ENCODE measurements around the gene AMOTL2. TPM values are rescaled to one million over a fixed set of nuclear protein-coding genes. Genes with fewer than 3 reads are reported as not detected.

AMOTL2 gene
- polyA plus RNA-seq, 2 of the 4 experiments (the other 2 are of a cell fraction), result 41.1 to 44.1 TPM

- TF ChIP-seq ZFP36 (IDR thresholded peaks at IDR 0.05; ENCODE audit: borderline replicate concordance, partially characterized antibody), result no peak
- no peak for TF ChIP-seq RARB (CRISPR knock-in tag; IDR thresholded peaks at IDR 0.05)
- no peak for TF ChIP-seq MYC (IDR thresholded peaks at IDR 0.05; ENCODE audit: borderline replicate concordance, low read length)
- TF ChIP-seq POLR2AphosphoS2 (conservative IDR thresholded peaks at IDR 0.05; ENCODE audit: low read length), result no peak
- TF ChIP-seq EHF (CRISPR knock-in tag; IDR thresholded peaks at IDR 0.05), result no peak
- TF ChIP-seq MAX (IDR thresholded peaks at IDR 0.05), result no peak
- TF ChIP-seq BHLHE40 (IDR thresholded peaks at IDR 0.05; ENCODE audit: low read depth, low read length), result no peak
- TF ChIP-seq EP300 (IDR thresholded peaks at IDR 0.05), result no peak
- TF ChIP-seq ATOH8 (CRISPR knock-in tag; IDR thresholded peaks at IDR 0.05; ENCODE audit: low read depth), result no peak
- no peak for TF ChIP-seq CBX8 (IDR thresholded peaks at IDR 0.05)
- TF ChIP-seq FOXS1 (CRISPR knock-in tag; IDR thresholded peaks at IDR 0.05), result no peak
- TF ChIP-seq RCOR1 (IDR thresholded peaks at IDR 0.05; ENCODE audit: low read depth, low read length), result no peak
- no peak for TF ChIP-seq FOSB (CRISPR knock-in tag; IDR thresholded peaks at IDR 0.05)
- TF ChIP-seq E2F6 (IDR thresholded peaks at IDR 0.05; ENCODE audit: borderline replicate concordance, low read depth), result no peak
- TF ChIP-seq TFCP2L1 (CRISPR knock-in tag; IDR thresholded peaks at IDR 0.05), result no peak
- no peak for TF ChIP-seq CTCF (IDR thresholded peaks at IDR 0.05)
- TF ChIP-seq REST (IDR thresholded peaks at IDR 0.05), result no peak
- CTCF ChIA-PET, result interaction anchor here (1.1 to 16.1 kb wide), 3 partner anchors 94 to 175 kb away, joined by 3 to 438 read pairs (median 4); partner anchors contain the start of genes ANAPC13 and CEP63
- no peak for ATAC-seq
These were observed 67.9 kb downstream of the AMOTL2 start for GRCh38 chr3:134306320-134306719.

More at GRCh38 chr3:134306320-134306719, 67.9 kb downstream of the AMOTL2 start:
- Histone ChIP-seq H3K4me3 (no peak overlapping the region), H3K4me2 (no peak overlapping the region), H3K9me3 (no peaks in the 10 kb centered on the region), H3K4me1 (peaks cover 36% of the 10 kb centered on the region), H3K27ac (no peak overlapping the region)
- FAIRE-seq, result no peak
- 83% methylated on average over 7 of the region's 7 CpGs for WGBS (ENCODE audit: missing lambda C conversion rate)
- DNase-seq (ENCODE audit: low read depth in 1 of 2, low spot score in 1 of 2), result no peak
- POLR2A ChIA-PET, result no interaction called here

Small RNA genes within 50 kb of the gene (small RNA-seq; reads per million reads assigned to genes)
- 0 reads per million in 6 experiments for gene HMGN1P9
- 0 to 0.19 (median 0) reads per million in 6 experiments for gene MIR6827

Other genes with a start within 250 kb of the AMOTL2 start
- 41.9 and 46.6 TPM in 2 replicates for gene RYK, start 123.6 kb downstream of the AMOTL2 start, polyA plus RNA-seq (2011; rRNA removed)
- 28.4 to 30.6 TPM (median 29.2 TPM) in 3 replicates for gene RYK, start 123.6 kb downstream of the AMOTL2 start, polyA plus RNA-seq (2017; fragmentation: RNase III; extraction: RNeasy Plus Mini Kit Qiagen cat#74134 plus additional on column Dnase treatment)
- 92.0 and 109 TPM in 2 replicates for gene ANAPC13, start 111.5 kb upstream of the AMOTL2 start, polyA plus RNA-seq (2011; rRNA removed)
- gene ANAPC13, start 111.5 kb upstream of the AMOTL2 start, polyA plus RNA-seq (2017; fragmentation: RNase III; extraction: RNeasy Plus Mini Kit Qiagen cat#74134 plus additional on column Dnase treatment), result 50.3 to 51.2 TPM (median 50.3 TPM) in 3 replicates
- 14.0 and 24.0 TPM in 2 replicates for gene CEP63, start 111.6 kb upstream of the AMOTL2 start, polyA plus RNA-seq (2011; rRNA removed)
- gene CEP63, start 111.6 kb upstream of the AMOTL2 start, polyA plus RNA-seq (2017; fragmentation: RNase III; extraction: RNeasy Plus Mini Kit Qiagen cat#74134 plus additional on column Dnase treatment), result 17.0 to 20.9 TPM (median 17.4 TPM) in 3 replicates